Astrocyte (in vitro differentiated cells and primary cell): ENCODE measurements around the gene DEDD2. TPM values are rescaled to one million over a fixed set of nuclear protein-coding genes. Genes with fewer than 3 reads are reported as not detected.
A peak's percentile ranks its signal among the peaks of the same experiment; 100 is the strongest.

Source experiments
- DNase-seq: peaks from one replicate; pipeline ENCODE4 v3.0.0-alpha.2; 2010; ENCODE audit warnings: low read depth
- FAIRE-seq: peaks from 2 replicates; lab custom pipeline; 2011; peaks lifted over from hg19 to GRCh38; lab: Jason Lieb, UNC
- H2AFZ ChIP-seq: 2 replicates; pipeline ENCODE4 v1.6.0; 2012; ENCODE audit warnings: low read depth, low read length, inconsistent platforms
- H3K27ac ChIP-seq: 2 replicates; pipeline ENCODE4 v1.5.1; 2011; ENCODE audit warnings: low read depth, low read length, inconsistent platforms
- H3K27me3 ChIP-seq: 2 replicates; pipeline ENCODE4 v1.6.0; 2011; ENCODE audit warnings: low read length, inconsistent platforms; ENCODE audit not compliant: insufficient read depth
- H3K36me3 ChIP-seq: 2 replicates; pipeline ENCODE4 v1.5.1; 2011; ENCODE audit warnings: low read length, inconsistent platforms; ENCODE audit not compliant: insufficient read depth
- H3K4me1 ChIP-seq: 2 replicates; pipeline ENCODE4 v1.5.1; 2011; ENCODE audit warnings: low read length, inconsistent platforms; ENCODE audit not compliant: insufficient read depth
- H3K4me2 ChIP-seq: 2 replicates; pipeline ENCODE4 v1.6.0; 2012; ENCODE audit warnings: low read length, inconsistent platforms
- H3K4me3 ChIP-seq: 2 replicates; pipeline ENCODE4 v1.5.1; 2011; ENCODE audit warnings: low read depth, mild to moderate bottlenecking, low read length, inconsistent platforms; ENCODE audit not compliant: insufficient read depth
- H3K79me2 ChIP-seq: 2 replicates; pipeline ENCODE4 v1.6.0; 2012; ENCODE audit warnings: mild to moderate bottlenecking, low read length, inconsistent platforms; ENCODE audit not compliant: insufficient read depth
- H3K9ac ChIP-seq: 2 replicates; pipeline ENCODE4 v1.6.0; 2012; ENCODE audit warnings: mild to moderate bottlenecking, low read length, inconsistent platforms
- H3K9me3 ChIP-seq: 2 replicates; pipeline ENCODE4 v1.5.1; 2012; ENCODE audit warnings: low read depth, mild to moderate bottlenecking, low read length, inconsistent platforms; ENCODE audit not compliant: insufficient read depth
- H4K20me1 ChIP-seq: 2 replicates; pipeline ENCODE4 v1.6.0; 2012; ENCODE audit warnings: low read length, inconsistent platforms; ENCODE audit not compliant: insufficient read depth
- H3K27ac Mint-ChIP-seq: one replicate; pipeline ENCODE4 v1.8.0; 2021; ENCODE audit warnings: mild to moderate bottlenecking, mixed read lengths; ENCODE audit not compliant: unreplicated experiment
- H3K27me3 Mint-ChIP-seq: one replicate; pipeline ENCODE4 v1.8.0; 2021; ENCODE audit warnings: low read depth, mixed read lengths; ENCODE audit not compliant: unreplicated experiment
- H3K36me3 Mint-ChIP-seq: one replicate; pipeline ENCODE4 v1.8.0; 2021; ENCODE audit warnings: low read depth, mixed read lengths; ENCODE audit not compliant: unreplicated experiment
- H3K4me1 Mint-ChIP-seq: one replicate; pipeline ENCODE4 v1.8.0; 2021; ENCODE audit warnings: low read depth, mixed read lengths; ENCODE audit not compliant: unreplicated experiment
- H3K4me3 Mint-ChIP-seq: one replicate; pipeline ENCODE4 v1.8.0; 2021; ENCODE audit warnings: mild to moderate bottlenecking, moderate library complexity, mixed read lengths; ENCODE audit not compliant: unreplicated experiment
- H3K9me3 Mint-ChIP-seq: one replicate; pipeline ENCODE4 v1.8.0; 2021; ENCODE audit warnings: mild to moderate bottlenecking, mixed read lengths; ENCODE audit not compliant: unreplicated experiment
- CTCF ChIP-seq: IDR thresholded peaks from 2 replicates; pipeline ENCODE4 v1.5.1; 2011; ENCODE audit warnings: low read depth, mild to moderate bottlenecking, inconsistent platforms, low read length, moderate library complexity; ENCODE audit not compliant: insufficient read depth
- EZH2 ChIP-seq: IDR thresholded peaks from 2 replicates; pipeline ENCODE4 v1.6.1; 2012; ENCODE audit warnings: mild to moderate bottlenecking, low read length, inconsistent platforms; ENCODE audit not compliant: insufficient read depth
- total RNA-seq: library from RNA; stranded (reverse); gene quantifications from 2 replicates; pipeline ENCODE4 v1.2.1, GENCODE V29; 2021

DEDD2 gene
- total RNA-seq, 1 donor from 2014 or later: 26.1 TPM

- TF ChIP-seq EZH2 (no peak), CTCF (no peak)
- Histone ChIP-seq H3K79me2 (peaks cover 63% of the 10 kb centered on the region), H3K27me3 (no peaks in the 10 kb centered on the region), H2AFZ (no peak overlapping the region), H4K20me1 (peaks cover 63% of the 10 kb centered on the region), H3K9me3 (no peaks in the 10 kb centered on the region), H3K36me3 (peaks cover 13% of the 10 kb centered on the region), H3K27ac (no peak overlapping the region), H3K4me1 (peaks cover 44% of the 10 kb centered on the region), H3K4me2 (no peak overlapping the region), H3K9ac (no peak overlapping the region), H3K4me3 (no peak overlapping the region)
- no peaks in the 10 kb centered on the region for H3K27me3 Mint-ChIP-seq
- H3K4me3 Mint-ChIP-seq: no peak overlapping the region
- FAIRE-seq (no peak), DNase-seq (no peak)
- H3K27ac Mint-ChIP-seq: peak overlapping the region; percentile 41
- H3K9me3 Mint-ChIP-seq: peaks cover 3% of the 10 kb centered on the region
- peaks cover 38% of the 10 kb centered on the region for H3K4me1 Mint-ChIP-seq
- peaks cover 6% of the 10 kb centered on the region for H3K36me3 Mint-ChIP-seq
These were observed 31.0 kb upstream of the DEDD2 start for GRCh38 chr19:42248270-42249148.

- peak overlapping the region; percentile 89 for H3K27ac Mint-ChIP-seq
- Histone ChIP-seq H3K27ac (peak overlapping the region; percentile 53), H4K20me1 (peaks cover 56% of the 10 kb centered on the region), H3K4me2 (no peak overlapping the region), H3K36me3 (peaks cover 13% of the 10 kb centered on the region), H3K79me2 (peaks cover 56% of the 10 kb centered on the region), H3K9me3 (no peaks in the 10 kb centered on the region), H3K27me3 (no peaks in the 10 kb centered on the region), H3K9ac (peak overlapping the region; percentile 45), H2AFZ (no peak overlapping the region), H3K4me1 (peaks cover 39% of the 10 kb centered on the region), H3K4me3 (no peak overlapping the region)
- H3K4me3 Mint-ChIP-seq: no peak overlapping the region
- peaks cover 6% of the 10 kb centered on the region for H3K36me3 Mint-ChIP-seq
- peaks cover 3% of the 10 kb centered on the region for H3K9me3 Mint-ChIP-seq
- FAIRE-seq (no peak), DNase-seq (no peak)
- TF ChIP-seq EZH2: no peak
- TF ChIP-seq CTCF: no peak
- H3K27me3 Mint-ChIP-seq: no peaks in the 10 kb centered on the region
- H3K4me1 Mint-ChIP-seq: peaks cover 38% of the 10 kb centered on the region
These were observed 30.2 kb upstream of the DEDD2 start for GRCh38 chr19:42247640-42248199.
